Gastrocnemius medialis (tissue), 4 donors: ENCODE measurements around the gene MARCHF2.
"Not testable (repeated sequence)": the region's sequence is repeated elsewhere in the genome, so short reads cannot be mapped to it uniquely, and the experiment has no call there.

Source experiments
- CTCF ChIP-seq, 5 experiments: fragments of 450-650 bp in 3 of 5; fragments of 200-600 bp in 2 of 5; sonication (generic) in 2 of 5; IDR thresholded peaks in 4 of 5; conservative IDR thresholded peaks in 1 of 5; 1 replicate in 4 of 5; 2 replicates in 1 of 5; pipeline ENCODE4 v1.5.1; 2016 to 2019; ENCODE audit warnings: antibody characterized with exemption in 5 of 5, mild to moderate bottlenecking in 3 of 5, moderate library complexity in 3 of 5
- POLR2A ChIP-seq, 2 donors: fragments of 450-650 bp; IDR thresholded peaks; one replicate each; pipeline ENCODE4 v1.6.1; 2017; ENCODE audit warnings: antibody characterized with exemption in 2 of 2, mild to moderate bottlenecking in 2 of 2, moderate library complexity in 2 of 2

GRCh38 chr19:8425331-8425730, 12.2 kb downstream of the MARCHF2 start:
- not testable (repeated sequence) for TF ChIP-seq POLR2A (IDR thresholded peaks at IDR 0.05); CTCF (IDR thresholded peaks at IDR 0.05 in 4 of 5, conservative IDR thresholded peaks at IDR 0.05 in 1 of 5)
